PC-3 (cell line): Measurements from ENCODE around the gene VSIG10.

Experiments
- EZH2 ChIP-seq: fragments of 300-600 bp; sonication (generic); IDR thresholded peaks from one replicate; pipeline ENCODE4 v1.6.1; 2017; ENCODE audit warnings: antibody characterized with exemption, mild to moderate bottlenecking, low read length; ENCODE audit not compliant: unreplicated experiment
- TF ChIP-seq, protein P1 (sequence below): fragments of 300-600 bp; sonication (generic); conservative IDR thresholded peaks from 2 replicates; pipeline ENCODE4 v1.5.1; 2017; ENCODE audit warnings: antibody characterized with exemption, low read depth, mild to moderate bottlenecking, low read length

DNA sequence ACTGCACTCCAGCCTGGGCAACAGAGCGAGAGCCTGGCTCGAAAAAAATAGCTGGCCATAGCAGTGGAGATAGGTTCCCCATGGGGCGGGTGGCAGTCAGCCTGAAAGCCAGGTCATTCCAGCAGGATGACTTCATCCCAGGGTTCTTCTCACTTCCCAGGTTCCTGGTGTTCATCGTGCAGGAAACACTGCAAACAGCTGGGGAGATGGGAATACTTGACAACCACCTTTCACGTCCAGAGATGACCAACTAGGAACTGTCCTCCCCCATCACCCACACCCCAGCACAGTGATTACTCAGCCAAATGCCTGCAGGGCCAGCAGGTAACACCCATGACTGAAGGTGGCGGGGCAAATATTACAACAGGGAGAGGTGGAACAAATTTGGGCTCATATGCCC is 1.7 kb downstream of the VSIG10 start:
- TF ChIP-seq, protein P1, sequence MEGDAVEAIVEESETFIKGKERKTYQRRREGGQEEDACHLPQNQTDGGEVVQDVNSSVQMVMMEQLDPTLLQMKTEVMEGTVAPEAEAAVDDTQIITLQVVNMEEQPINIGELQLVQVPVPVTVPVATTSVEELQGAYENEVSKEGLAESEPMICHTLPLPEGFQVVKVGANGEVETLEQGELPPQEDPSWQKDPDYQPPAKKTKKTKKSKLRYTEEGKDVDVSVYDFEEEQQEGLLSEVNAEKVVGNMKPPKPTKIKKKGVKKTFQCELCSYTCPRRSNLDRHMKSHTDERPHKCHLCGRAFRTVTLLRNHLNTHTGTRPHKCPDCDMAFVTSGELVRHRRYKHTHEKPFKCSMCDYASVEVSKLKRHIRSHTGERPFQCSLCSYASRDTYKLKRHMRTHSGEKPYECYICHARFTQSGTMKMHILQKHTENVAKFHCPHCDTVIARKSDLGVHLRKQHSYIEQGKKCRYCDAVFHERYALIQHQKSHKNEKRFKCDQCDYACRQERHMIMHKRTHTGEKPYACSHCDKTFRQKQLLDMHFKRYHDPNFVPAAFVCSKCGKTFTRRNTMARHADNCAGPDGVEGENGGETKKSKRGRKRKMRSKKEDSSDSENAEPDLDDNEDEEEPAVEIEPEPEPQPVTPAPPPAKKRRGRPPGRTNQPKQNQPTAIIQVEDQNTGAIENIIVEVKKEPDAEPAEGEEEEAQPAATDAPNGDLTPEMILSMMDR, result no peak
- TF ChIP-seq EZH2, result no peak
